A549 (cell line): ENCODE results near the gene CEP72.

Experiments used
- CTCF ChIP-seq: fragments of >200 bp; sonication (Bioruptor Twin); formaldehyde crosslinking; IDR thresholded peaks from 3 replicates; pipeline ENCODE4 v1.5.1; 2016
- EP300 ChIP-seq, 2 experiments: fragments of >200 bp; sonication (Bioruptor Twin); formaldehyde crosslinking; IDR thresholded peaks; 2 replicates in 1 of 2; 3 replicates in 1 of 2; pipeline ENCODE4 v1.6.1; 2016 to 2017
- GATA3 ChIP-seq: IDR thresholded peaks from 2 replicates; pipeline ENCODE4 v1.6.1; 2012; ENCODE audit warnings: borderline replicate concordance
- POLR2A ChIP-seq: IDR thresholded peaks from 2 replicates; pipeline ENCODE4 v1.6.1; 2012; ENCODE audit warnings: mild to moderate bottlenecking, low read length
- TF ChIP-seq, protein P1 (sequence below): fragments of 250-450 bp; sonication (Bioruptor Pico); IDR thresholded peaks from 2 replicates; pipeline ENCODE4 v1.5.0; 2021; ENCODE audit warnings: mild to moderate bottlenecking, moderate library complexity, borderline replicate concordance

GRCh38 chr5:644509-644908 lies 32.4 kb downstream of the CEP72 start:
- no peak for TF ChIP-seq POLR2A
- TF ChIP-seq, protein P1, sequence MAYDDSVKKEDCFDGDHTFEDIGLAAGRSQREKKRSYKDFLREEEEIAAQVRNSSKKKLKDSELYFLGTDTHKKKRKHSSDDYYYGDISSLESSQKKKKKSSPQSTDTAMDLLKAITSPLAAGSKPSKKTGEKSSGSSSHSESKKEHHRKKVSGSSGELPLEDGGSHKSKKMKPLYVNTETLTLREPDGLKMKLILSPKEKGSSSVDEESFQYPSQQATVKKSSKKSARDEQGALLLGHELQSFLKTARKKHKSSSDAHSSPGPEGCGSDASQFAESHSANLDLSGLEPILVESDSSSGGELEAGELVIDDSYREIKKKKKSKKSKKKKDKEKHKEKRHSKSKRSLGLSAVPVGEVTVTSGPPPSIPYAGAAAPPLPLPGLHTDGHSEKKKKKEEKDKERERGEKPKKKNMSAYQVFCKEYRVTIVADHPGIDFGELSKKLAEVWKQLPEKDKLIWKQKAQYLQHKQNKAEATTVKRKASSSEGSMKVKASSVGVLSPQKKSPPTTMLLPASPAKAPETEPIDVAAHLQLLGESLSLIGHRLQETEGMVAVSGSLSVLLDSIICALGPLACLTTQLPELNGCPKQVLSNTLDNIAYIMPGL (CRISPR knock-in tag), result no peak
- TF ChIP-seq GATA3, result no peak
- no peak for TF ChIP-seq EP300 (IDR thresholded peaks at IDR 0.05)
- no peak for TF ChIP-seq CTCF
